Skeletal muscle satellite cell (primary cell): ENCODE data around the gene ENTPD6.

Source experiments
- H3K27me3 ChIP-seq: 2 replicates; pipeline ENCODE4 v1.7.0; 2013; ENCODE audit warnings: low read length; ENCODE audit not compliant: control insufficient read depth, insufficient read depth
- H3K36me3 ChIP-seq: 2 replicates; pipeline ENCODE4 v1.7.0; 2013; ENCODE audit warnings: mild to moderate bottlenecking, control low read depth, low read length; ENCODE audit not compliant: insufficient read depth
- H3K4me1 ChIP-seq: 2 replicates; pipeline ENCODE4 v1.7.0; 2013; ENCODE audit warnings: low read length; ENCODE audit not compliant: control insufficient read depth, insufficient read depth
- H3K4me2 ChIP-seq: 2 replicates; pipeline ENCODE4 v1.7.0; 2013; ENCODE audit warnings: mild to moderate bottlenecking, low read length
- H3K4me3 ChIP-seq: 2 replicates; pipeline ENCODE4 v1.7.0; 2013; ENCODE audit warnings: low read length
- H3K9ac ChIP-seq: 2 replicates; pipeline ENCODE4 v1.7.0; 2013; ENCODE audit warnings: mild to moderate bottlenecking, low read depth, low read length, moderate library complexity
- H3K9me3 ChIP-seq: replicated peaks from 2 replicates; pipeline ENCODE4 v1.7.0; 2013; ENCODE audit warnings: mild to moderate bottlenecking, control low read depth, low read length

The ENTPD6 gene

GRCh38 chr20:25203871-25204320 lies 8.4 kb downstream of the ENTPD6 start:
- H3K4me2 ChIP-seq: no peak overlapping the region
- no peak overlapping the region for H3K4me3 ChIP-seq
- H3K27me3 ChIP-seq: no peaks in the 10 kb centered on the region
- no peaks in the 10 kb centered on the region for H3K9me3 ChIP-seq
- no peak overlapping the region for H3K9ac ChIP-seq
- H3K36me3 ChIP-seq: peaks cover 6% of the 10 kb centered on the region
- peaks cover 19% of the 10 kb centered on the region for H3K4me1 ChIP-seq

DNA sequence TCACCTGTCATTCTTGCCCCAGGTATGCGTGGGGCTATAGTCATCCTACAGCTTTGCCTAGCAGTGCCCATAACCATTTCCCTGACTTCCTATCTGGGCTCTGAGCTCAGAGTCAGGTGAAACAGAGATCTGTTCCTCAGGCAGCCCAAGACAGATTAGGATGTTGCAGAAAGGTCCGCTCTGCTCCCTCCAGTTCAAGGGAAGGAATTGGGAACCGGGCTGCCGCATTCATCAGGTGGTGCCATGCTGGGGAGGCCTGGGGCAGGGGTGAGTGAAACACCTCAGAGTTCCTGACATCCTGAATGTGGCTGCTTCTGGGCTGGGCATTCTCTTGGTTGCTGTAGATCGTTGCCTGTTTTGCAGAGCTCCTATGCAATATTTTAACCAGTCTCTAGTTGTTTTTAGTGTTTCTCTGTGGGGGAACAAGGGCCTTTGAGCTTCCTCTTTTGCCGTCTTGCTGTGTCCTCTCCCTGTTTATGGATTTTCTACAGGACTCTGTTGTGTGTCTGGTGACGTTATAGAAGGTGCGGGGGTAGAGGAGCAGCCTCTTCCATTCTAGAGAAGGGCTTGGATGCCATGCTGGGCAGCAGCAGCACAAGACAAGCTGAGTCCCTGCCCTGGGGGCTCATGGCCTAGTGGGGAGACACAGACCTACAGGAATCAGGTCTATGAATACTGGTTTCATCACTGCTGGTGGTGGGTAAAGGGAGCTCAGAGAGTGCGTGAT lies 9.2 kb downstream of the ENTPD6 start:
- Histone ChIP-seq H3K36me3 (peaks cover 8% of the 10 kb centered on the region), H3K9me3 (no peaks in the 10 kb centered on the region), H3K27me3 (no peaks in the 10 kb centered on the region), H3K9ac (no peak overlapping the region), H3K4me1 (peaks cover 11% of the 10 kb centered on the region), H3K4me2 (no peak overlapping the region), H3K4me3 (no peak overlapping the region)

DNA sequence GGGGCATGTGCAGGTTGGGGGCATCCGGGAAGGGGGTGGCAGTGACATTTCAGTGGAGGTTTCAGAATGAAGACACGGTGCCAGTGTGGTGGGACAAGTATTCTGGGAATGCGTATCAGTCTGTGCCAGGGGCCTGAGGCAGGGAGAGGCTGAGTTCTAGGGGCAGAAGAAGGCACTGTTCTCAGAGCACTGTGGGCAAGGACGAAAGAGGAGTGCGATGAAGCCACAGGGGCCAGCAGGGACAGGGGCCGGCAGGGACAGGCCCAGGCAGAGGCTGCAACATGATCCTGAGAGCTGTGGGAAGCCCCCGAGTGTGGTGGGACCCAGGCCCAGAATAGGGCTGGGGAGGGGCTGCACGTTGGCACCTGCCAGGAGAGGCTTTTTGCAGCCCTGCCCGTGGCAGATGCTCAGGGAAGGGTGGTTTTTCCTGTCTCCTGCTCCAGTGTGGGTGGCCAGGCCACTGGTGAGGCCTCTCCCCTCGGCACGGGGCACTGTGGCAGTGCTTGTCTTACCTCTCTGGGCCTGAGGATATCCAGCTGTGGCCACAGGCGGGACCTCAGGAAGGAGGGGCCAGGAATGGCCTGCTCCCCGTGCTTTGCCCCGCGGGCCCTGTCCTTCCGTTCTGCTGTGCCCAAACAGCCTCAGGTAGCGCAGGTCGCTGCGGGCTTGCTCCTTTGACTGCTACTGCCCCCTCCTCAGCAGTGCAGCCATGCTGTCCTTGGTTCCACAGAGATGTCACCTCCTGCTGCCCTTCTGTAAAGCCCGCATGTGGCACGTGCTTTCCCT lies 10.0 kb downstream of the ENTPD6 start:
- Histone ChIP-seq H3K9ac (no peak overlapping the region), H3K36me3 (peaks cover 12% of the 10 kb centered on the region), H3K4me2 (no peak overlapping the region), H3K4me3 (no peak overlapping the region), H3K4me1 (peaks cover 3% of the 10 kb centered on the region), H3K9me3 (no peaks in the 10 kb centered on the region), H3K27me3 (no peaks in the 10 kb centered on the region)

- Histone ChIP-seq H3K27me3 (no peaks in the 10 kb centered on the region), H3K4me3 (no peak overlapping the region), H3K9ac (no peak overlapping the region), H3K9me3 (no peaks in the 10 kb centered on the region), H3K4me1 (no peaks in the 10 kb centered on the region), H3K4me2 (no peak overlapping the region), H3K36me3 (peaks cover 15% of the 10 kb centered on the region)
These were observed 10.5 kb downstream of the ENTPD6 start for GRCh38 chr20:25206063-25206403.

DNA sequence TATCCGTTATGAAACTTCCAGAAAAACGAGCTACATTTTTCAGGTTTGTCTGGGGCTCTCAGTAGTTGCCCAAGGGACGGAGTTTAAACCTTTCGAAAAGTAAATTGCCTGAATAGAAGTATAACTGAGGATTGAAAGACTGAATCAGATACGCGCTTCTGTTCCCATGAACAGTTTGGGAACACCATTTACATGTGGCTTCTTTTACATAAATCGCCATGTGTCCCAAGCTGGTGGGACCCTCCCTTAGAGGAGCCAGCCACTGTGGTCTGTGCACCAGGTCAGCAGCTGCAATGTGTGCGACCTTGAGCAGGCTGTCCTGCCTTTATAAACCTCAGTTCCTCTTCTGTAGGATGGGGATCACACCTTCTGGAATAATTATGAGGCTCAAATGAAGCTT lies 11.0 kb downstream of the ENTPD6 start:
- H3K4me3 ChIP-seq: no peak overlapping the region
- no peaks in the 10 kb centered on the region for H3K4me1 ChIP-seq
- H3K9me3 ChIP-seq: no peaks in the 10 kb centered on the region
- H3K9ac ChIP-seq: no peak overlapping the region
- H3K36me3 ChIP-seq: peaks cover 20% of the 10 kb centered on the region
- no peak overlapping the region for H3K4me2 ChIP-seq
- H3K27me3 ChIP-seq: no peaks in the 10 kb centered on the region

- Histone ChIP-seq H3K4me3 (no peak overlapping the region), H3K36me3 (peaks cover 28% of the 10 kb centered on the region), H3K9me3 (no peaks in the 10 kb centered on the region), H3K4me1 (no peaks in the 10 kb centered on the region), H3K9ac (no peak overlapping the region), H3K27me3 (no peaks in the 10 kb centered on the region), H3K4me2 (no peak overlapping the region)
These were observed 11.8 kb downstream of the ENTPD6 start for GRCh38 chr20:25207149-25207959.

DNA sequence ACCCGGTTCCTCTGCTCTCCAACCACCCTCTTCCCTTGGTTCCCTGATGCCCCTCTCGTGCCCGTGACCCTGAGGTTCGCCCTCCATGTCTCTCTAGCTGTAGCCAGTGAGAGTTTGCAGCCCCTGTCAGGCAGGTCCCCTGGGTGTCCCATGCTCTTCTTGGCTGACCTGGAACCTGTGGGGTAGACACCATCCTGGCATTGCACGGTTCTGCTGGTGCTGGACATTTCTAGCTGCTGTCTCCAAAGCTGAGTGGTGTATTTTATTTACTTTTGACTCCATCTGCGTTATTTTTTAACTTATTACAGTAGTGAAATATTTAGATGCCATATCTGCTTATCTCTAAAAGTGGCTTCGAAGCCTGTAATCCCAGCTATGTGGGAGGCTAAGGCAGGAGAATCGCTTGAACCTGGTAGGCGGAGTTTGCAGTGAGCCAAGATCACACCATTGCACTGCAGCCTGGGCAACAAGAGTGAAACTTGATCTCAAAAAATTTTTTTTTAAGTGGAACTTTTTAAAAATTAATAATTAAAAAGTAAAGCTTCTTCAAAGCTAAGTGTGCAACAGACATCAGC lies 12.5 kb downstream of the ENTPD6 start:
- Histone ChIP-seq H3K4me3 (no peak overlapping the region), H3K4me1 (no peaks in the 10 kb centered on the region), H3K27me3 (no peaks in the 10 kb centered on the region), H3K9me3 (no peaks in the 10 kb centered on the region), H3K9ac (no peak overlapping the region), H3K4me2 (no peak overlapping the region), H3K36me3 (peaks cover 31% of the 10 kb centered on the region)

DNA sequence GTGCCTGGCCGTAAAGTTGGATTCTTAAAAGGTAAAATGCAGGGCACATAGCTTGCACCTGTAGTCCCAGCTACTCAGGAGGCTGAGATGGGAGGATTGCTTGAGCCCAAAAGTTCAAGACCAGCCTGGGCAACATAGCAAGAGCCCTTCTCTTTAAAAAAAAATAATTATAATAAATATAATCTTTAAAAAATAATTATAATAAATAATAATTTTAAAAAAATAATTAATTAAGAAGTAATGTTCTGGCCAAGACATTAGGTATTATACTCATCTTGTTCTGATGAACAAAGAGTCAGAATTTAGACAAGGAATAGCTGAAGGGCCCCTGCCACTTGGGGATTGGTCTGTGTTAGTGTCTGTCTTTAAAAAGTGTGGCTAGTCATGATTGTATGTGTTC lies 13.9 kb downstream of the ENTPD6 start:
- H3K9me3 ChIP-seq: no peaks in the 10 kb centered on the region
- H3K4me2 ChIP-seq: no peak overlapping the region

GRCh38 chr20:25209911-25210310 lies 14.4 kb downstream of the ENTPD6 start:
- Histone ChIP-seq H3K9me3 (no peaks in the 10 kb centered on the region), H3K9ac (no peak overlapping the region), H3K4me1 (no peaks in the 10 kb centered on the region), H3K4me3 (no peak overlapping the region), H3K36me3 (peaks cover 47% of the 10 kb centered on the region), H3K27me3 (no peaks in the 10 kb centered on the region), H3K4me2 (no peak overlapping the region)

More for the DNA sequence above, 13.9 kb downstream of the ENTPD6 start:
- H3K9ac ChIP-seq: no peak overlapping the region
- H3K36me3 ChIP-seq: peaks cover 44% of the 10 kb centered on the region
- H3K4me1 ChIP-seq: no peaks in the 10 kb centered on the region
- no peak overlapping the region for H3K4me3 ChIP-seq
- no peaks in the 10 kb centered on the region for H3K27me3 ChIP-seq

- Histone ChIP-seq H3K9ac (no peak overlapping the region), H3K4me1 (no peaks in the 10 kb centered on the region), H3K27me3 (no peaks in the 10 kb centered on the region), H3K4me2 (no peak overlapping the region), H3K4me3 (no peak overlapping the region), H3K9me3 (no peaks in the 10 kb centered on the region), H3K36me3 (peaks cover 59% of the 10 kb centered on the region)
These were observed 15.8 kb downstream of the ENTPD6 start for GRCh38 chr20:25211273-25211672.

DNA sequence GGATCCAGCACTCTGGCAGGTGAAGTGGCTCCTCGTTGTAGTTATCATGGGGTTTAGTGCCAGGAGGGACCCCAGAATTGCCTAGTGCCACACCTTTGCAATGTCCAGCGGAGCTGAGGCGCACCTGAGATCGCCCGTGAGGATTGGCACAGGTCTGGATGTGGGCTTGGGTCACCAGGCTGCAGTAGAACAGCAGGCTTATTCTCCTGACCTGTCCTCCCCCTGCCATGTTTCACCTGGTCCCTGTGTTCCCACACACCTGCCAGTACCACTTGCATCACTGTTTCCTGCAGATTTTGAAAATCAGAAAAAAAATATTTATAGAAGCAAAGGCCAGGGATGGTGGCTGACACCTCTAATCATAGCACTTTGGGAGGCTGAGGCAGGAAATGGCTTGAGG lies 16.7 kb downstream of the ENTPD6 start:
- no peaks in the 10 kb centered on the region for H3K27me3 ChIP-seq
- H3K9ac ChIP-seq: no peak overlapping the region
- H3K4me3 ChIP-seq: no peak overlapping the region
- H3K4me2 ChIP-seq: no peak overlapping the region
- H3K4me1 ChIP-seq: no peaks in the 10 kb centered on the region
- H3K9me3 ChIP-seq: no peaks in the 10 kb centered on the region
- H3K36me3 ChIP-seq: peaks cover 66% of the 10 kb centered on the region
